SH-SY5Y (cell line): ENCODE data around the gene TCF20.

Experiments used
- GATA2 ChIP-seq: IDR thresholded peaks from 2 replicates; pipeline ENCODE4 v1.6.1; 2011; ENCODE audit warnings: mild to moderate bottlenecking, low read depth, low read length
- GATA3 ChIP-seq: IDR thresholded peaks from 2 replicates; pipeline ENCODE4 v1.6.1; 2011; ENCODE audit warnings: low read depth, mild to moderate bottlenecking, low read length, moderate library complexity

Gene TCF20

DNA sequence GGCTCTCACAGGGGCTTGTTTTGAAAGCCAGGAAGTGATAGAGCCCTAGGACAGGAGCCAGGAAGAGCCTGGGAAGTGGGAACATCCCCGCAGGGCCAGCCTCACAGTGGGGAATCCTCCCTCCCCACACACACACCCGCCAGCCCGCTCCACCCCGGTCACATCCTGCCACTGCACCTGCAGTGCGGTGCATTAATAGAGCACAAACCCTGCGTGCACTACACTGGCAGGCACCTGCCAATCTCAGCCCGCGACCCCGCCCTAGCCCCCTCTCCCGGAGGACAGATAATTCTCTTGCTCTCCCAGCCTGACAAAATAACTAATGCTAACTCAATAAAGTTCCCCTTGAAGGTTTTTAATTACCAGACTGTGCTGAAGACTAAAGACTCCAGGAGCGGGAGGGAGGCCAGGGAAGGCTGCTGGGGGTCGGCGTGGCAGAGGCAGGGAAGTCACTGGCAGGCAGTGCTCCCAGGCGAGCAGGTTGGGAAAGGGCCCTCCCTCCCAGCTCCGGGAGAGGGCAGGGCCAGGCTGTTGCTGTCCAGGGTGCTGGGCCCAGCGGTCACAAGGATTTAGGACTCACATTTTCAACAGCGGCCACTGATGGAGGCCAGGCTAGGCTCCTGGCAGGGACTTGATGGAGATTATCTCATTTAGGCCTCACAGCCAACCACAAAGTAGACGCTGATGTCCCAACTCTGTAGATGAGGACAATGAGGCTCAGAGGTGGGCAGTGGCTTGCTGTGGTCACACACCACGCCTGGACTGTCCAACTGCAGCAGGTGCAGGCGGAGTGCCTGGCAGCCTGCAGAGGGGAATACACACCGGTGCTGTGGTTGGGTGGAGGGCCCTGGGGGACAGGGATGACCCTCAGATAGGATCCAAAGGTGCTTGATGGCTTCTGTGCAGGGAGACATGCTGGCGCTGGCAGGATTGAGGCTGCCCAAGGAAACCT is 23.9 kb upstream of the TCF20 start:
- TF ChIP-seq GATA3 (no peak), GATA2 (no peak)

DNA sequence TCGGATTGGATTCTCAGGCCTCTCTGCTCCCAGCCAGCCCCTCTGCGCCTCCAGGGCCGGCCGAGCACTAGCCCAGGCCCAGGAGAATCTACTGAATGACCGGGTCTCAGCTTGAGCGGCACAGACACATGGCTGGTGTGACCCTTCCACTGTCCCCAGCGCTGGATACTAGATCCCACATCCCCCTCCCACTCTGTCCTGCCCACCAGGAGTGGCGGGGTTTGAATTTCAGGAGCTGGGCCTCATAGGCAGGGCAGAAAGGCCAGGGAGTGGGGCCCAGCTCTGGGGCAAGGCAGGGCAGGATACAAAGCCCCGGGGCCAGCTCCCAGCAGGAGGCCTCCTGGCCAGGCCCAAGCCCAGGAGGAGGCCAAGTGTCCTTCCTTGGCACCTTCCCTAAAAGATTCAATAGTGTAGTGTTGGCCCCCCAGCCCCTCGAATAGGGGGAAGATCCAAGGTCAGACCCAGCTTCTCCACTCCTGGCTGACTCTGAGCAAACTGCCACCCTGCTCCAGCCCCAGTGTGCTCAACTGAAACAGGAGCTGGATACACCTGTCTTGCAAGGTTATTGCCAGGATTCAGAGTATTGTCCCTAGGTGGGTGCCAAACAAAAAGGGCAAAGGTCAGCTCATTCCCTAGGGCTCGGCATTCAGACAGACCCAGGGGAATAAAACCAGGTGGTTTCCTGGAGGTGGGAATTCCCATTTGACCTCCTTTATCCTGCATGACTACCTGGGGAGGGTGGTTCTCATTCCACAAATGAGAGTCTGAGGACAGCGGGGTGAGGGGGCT is 22.5 kb upstream of the TCF20 start:
- TF ChIP-seq GATA3 (no peak), GATA2 (no peak)

DNA sequence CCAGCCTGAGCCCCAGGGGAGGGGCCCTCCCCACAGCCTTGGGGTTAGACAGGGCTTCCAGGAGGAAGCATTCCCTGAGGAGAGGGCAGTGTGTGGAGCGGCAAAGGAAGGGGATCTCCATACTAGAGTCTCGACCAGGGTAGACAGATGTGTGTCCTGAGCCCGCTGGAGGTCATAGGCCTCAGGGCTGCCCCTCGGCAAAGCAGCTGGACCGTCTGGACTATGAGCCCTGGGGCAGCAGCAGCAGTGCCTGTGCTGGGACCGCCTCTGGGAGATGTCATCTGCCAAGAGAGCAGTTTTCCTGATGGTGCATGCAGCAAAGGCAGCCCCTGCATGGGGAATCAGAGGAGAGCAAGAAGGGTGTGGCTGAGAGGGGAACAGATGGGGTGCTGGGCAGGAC is 20.8 kb upstream of the TCF20 start:
- TF ChIP-seq GATA2 (no peak), GATA3 (no peak)

DNA sequence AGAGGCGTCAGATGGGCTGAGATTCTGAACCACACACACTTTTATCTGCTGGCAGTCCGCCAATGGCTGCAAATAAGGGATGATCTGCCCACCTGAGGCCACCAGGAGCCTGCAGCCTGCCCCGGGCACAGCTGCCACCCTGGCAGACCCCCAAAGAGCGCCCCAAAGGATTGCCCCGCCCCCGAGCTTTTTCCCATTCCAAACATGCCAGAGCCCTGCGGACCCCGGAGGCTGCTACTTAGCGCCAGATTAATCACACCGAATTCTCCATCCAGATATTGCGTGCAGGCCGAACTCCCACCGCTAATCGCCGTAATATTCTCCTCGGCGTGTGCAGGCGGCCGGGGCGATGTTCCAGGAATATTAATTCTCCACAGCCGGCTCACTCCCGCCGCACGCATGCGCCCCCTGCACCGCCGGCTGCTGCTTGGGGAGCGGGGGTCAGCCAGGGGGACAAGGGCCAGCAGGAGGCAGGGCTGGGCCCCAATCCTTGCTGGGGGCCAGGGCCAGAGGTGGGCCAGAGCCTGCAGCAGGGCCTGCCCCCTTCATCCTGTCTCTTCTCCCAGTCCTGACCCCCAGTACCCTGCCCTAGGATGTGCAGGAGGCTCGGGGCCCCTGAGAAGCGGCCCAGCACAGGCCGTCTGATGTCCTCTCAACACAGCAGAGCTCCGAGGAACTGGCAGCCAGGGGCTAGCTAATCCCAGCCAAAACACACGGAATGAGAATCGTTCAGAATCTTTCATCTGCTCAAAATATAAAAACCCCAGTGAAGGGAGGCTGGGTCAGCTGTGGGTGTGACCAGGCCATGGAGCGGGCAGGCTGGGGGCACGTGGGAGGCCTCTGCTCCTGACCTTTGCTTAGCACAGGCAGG is 19.5 kb upstream of the TCF20 start:
- TF ChIP-seq GATA2, result no peak
- no peak for TF ChIP-seq GATA3

DNA sequence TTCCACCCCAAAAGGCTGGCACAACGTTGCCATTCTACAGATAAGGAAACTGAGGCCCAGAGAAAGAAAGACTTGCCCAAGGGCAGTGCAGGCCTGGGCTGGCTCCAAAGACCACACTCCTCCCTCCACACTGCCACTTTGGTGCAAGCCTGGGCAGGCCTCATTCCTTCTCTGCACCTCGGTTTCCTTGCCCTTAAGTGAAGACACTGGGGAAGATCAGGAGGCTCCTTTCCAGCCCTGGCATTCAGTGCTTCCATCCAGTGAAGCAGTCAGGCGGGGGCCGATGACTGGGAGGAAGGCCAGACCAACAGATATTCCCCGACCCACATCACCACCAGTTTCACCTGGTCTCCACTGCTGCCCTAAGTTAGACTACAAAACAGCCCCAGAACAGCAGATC is 18.3 kb upstream of the TCF20 start:
- TF ChIP-seq GATA3 (no peak), GATA2 (no peak)

DNA sequence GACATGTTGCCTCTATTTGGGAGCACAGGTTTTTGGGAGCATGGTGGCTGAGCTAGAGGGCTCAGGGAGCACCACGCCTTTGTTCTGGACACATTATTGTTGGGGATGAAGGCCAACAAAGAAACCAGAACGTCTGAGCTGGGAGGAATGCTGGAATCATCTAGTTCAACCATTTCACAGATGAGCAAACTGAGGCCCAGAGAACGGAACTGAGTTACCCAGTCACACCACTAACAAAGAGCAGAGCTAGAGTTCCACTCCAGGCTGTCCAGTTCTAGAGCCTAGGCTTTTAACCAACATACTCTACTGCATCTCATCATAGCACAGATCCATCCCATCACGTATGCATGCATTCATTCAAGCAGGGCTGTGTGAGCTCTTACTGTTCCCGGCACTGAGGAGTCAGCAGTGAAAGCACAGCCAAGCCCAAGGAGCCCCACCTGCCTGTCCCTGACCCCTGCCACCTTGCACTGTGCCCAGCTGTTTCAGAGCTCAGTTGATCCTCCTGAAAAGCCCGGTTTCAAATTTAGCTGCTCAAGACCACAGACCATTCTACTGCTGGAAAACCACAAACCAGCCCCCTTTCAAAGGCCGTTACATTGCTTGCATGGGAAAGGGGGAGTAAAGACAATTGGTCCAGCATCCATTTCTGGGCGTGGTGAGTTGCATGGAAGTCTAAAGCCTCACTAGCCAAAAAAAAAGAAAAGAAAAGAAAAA is 16.9 kb upstream of the TCF20 start:
- no peak for TF ChIP-seq GATA3
- no peak for TF ChIP-seq GATA2

DNA sequence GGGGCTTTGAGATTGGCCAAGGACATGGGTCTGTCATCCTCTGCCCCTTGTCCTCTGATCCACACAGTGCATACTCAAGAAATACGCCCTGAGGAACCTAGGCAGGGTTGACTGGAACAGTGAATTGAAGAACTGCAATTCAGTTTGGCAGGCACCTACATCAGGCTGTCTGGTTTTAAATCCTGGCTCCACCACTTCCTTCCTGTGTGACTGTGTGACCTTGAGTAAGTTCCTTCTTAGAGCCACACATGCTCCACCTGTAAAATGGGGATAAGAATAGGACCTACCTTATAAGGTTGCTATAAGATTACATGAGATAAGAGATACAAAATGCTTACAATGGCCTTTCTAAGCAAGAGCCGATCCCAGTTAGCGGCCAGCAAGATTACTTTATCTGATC is 15.8 kb upstream of the TCF20 start:
- TF ChIP-seq GATA3, result no peak
- no peak; the same call in 1 of the 2 replicates for TF ChIP-seq GATA2

DNA sequence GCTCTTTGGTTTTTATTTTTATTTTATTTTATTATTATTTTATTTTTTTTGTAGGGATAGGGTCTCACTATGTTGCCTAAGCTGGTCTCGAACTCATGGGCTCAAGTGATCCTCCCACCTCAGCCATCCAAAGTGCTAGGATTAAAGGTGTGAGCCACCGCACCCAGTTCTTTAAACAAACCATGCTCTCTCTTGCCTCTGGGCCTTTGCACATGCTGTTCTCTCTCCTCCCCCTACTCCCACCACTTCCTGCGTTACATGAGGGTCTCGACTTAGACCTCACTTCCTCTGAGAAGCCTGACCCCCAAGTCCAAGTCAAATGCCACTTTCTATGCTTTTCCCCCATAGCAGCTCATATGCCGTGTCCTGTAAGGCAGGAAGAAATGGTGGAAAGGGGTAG is 15.2 kb upstream of the TCF20 start:
- TF ChIP-seq GATA3 (no peak), GATA2 (no peak)

DNA sequence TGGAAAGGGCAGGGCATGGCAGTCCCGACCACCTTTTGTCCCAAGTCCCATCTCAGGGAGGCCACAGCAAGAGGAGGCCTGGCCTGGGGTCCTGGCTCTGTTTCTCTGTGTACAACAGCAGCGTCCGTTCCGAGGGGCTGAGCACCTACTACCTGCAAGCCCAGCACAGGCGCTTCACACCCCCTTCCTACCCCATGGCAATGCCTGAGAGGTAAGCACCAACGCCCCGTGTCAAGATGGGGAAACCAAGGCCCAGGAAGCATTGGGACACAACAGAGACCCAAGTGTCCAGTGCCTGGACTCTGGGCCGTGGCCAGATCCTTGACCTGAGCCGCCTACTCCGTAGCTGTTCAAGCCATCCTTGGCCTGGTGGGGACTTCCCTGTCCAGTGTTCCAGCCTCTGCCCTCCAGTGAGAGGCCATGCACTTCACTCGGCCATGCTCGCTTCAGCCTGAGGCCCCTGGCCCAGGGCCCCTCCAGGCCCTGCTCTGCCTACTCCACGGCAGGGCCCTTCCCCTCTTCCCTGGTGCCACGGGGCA is 14.3 kb upstream of the TCF20 start:
- TF ChIP-seq GATA3 (no peak), GATA2 (no peak)

DNA sequence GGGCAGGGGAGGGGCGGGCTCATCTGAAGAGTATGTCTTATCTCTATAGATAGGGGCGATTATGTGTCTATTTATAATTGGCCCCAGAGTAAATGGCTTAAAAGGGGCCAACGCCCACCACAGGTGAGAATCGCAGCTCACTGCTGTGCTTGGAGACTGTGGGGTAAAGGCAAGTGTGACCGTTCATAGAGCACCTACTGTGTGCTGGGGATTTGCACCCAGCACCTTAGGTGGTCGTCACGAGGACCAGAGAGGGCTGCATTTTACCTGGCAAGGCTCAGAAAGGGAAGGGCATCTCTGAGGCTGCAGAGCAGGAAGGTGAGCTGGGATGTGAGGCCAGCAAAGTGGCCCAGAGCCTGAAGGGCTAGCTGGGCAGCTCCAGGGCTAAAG is 13.7 kb upstream of the TCF20 start:
- no peak for TF ChIP-seq GATA3
- TF ChIP-seq GATA2, result no peak

DNA sequence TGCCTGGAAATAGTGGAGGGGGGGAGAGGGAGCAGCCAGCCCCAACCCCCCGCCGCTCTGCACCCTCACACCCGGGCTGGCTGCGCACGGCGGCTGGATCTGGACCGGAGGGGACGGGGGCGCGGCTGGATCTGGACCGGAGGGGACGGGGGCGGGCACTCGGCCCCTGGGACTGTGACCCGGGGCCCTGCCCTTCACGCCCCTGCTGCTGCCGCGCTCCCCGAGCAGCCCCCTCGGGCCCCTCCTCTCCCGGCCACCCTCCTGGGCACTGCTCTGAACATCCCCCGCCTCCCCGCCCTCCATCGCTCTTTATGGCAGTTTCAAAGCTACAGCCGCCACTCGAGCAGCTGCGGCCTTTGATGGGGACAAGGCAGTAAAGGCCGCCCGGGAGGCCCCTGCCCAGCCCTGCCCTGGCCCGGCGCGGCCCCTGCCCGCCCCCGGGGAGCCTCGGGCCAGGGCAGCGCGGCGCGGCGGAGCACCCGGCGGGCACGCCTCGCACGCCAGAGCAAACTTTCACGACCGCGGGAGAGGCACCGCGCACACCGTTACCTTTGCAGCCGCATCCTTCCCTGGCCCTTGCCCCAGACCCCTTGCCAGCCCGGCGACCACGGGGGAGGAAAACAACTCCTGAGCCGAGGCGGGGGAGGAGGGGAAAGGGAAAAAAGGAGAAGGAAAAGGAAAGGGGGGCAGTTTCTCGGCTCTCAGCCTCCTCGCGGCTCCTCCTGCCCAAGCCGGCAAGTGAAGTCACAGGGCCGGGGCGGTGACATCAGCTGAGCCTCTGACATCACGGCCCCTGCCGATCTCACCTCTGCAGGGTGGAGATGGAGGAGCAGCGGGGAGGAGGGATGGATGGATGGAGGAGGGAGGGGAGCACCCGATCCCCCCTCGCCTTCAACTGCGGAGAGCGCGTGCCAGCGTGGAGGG is 13.1 kb upstream of the TCF20 start:
- TF ChIP-seq GATA2 (no peak), GATA3 (no peak)

DNA sequence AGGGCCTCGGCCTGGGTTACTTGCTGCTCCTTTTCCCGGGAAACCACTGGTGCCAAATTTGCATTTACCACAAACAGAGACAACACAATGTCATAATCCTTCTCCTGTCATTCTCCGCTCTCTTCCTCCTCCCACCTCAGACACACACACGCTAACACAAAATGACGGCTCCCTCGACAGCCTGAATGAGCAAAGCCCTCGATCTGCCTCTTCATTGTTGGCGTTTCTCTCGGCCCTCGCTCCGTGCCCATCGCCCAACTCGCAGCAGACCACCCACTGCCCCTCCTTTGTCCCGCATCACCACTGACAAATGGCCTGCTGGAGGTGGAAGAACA is 12.5 kb upstream of the TCF20 start:
- TF ChIP-seq GATA3 (no peak), GATA2 (no peak)
